Activated CD8-positive, alpha-beta T cell treated with anti-CD3 and anti-CD28 coated beads, Interleukin-2, amount 10 ng/mL, durations not matched to agents 7 days and 5 days (primary cell): Measurements from ENCODE around the gene ARPC3. TPM values are rescaled to one million over a fixed set of nuclear protein-coding genes. Genes with fewer than 3 reads are reported as not detected.
"Not testable (repeated sequence)": the region's sequence is repeated elsewhere in the genome, so short reads cannot be mapped to it uniquely, and the experiment has no call there.

Experiments
- ATAC-seq: fragments of 150-1000 bp; cut with Tn5 transposase; one replicate; pipeline ENCODE4 v1.10.0; 2021; ENCODE audit warnings: moderate library complexity
- CTCF ChIA-PET: fragments of 350-600 bp; sonication (Branson Sonifier 250); formaldehyde crosslinking; loops from one replicate; lab custom pipeline; 2021; ENCODE audit warnings: antibody characterized with exemption; lab: Charles Lee
- POLR2A ChIA-PET: fragments of 350-600 bp; sonication (Branson Sonifier 250); formaldehyde crosslinking; loops from one replicate; lab custom pipeline; 2021; ENCODE audit warnings: antibody characterized with exemption; lab: Charles Lee
- DNase-seq: peaks from one replicate; pipeline ENCODE4 v3.0.0-alpha.2; 2020
- H3K27ac Mint-ChIP-seq: one replicate; pipeline ENCODE4 v1.8.0; 2021; ENCODE audit warnings: mild to moderate bottlenecking, mixed read lengths
- H3K27me3 Mint-ChIP-seq: one replicate; pipeline ENCODE4 v1.8.0; 2021; ENCODE audit warnings: low read depth, mixed read lengths
- H3K36me3 Mint-ChIP-seq: one replicate; pipeline ENCODE4 v1.8.0; 2021; ENCODE audit warnings: low read depth, mixed read lengths
- H3K4me1 Mint-ChIP-seq: one replicate; pipeline ENCODE4 v1.8.0; 2021; ENCODE audit warnings: low read depth, mixed read lengths
- H3K4me3 Mint-ChIP-seq: one replicate; pipeline ENCODE4 v1.8.0; 2021; ENCODE audit warnings: mild to moderate bottlenecking, mixed read lengths
- H3K9me3 Mint-ChIP-seq: one replicate; pipeline ENCODE4 v1.8.0; 2022; ENCODE audit warnings: mixed read lengths; ENCODE audit not compliant: insufficient read depth
- total RNA-seq, 2 experiments: library from RNA; stranded (reverse); gene quantifications; one replicate each; pipeline ENCODE4 v1.2.3, GENCODE V29; 2021

The ARPC3 gene
- total RNA-seq, 2 experiments from 2014 or later = 437 to 458 TPM

GRCh38 chr12:110420644-110421043 lies 29.5 kb downstream of the ARPC3 start:
- H3K4me3 Mint-ChIP-seq, H3K4me1 Mint-ChIP-seq, ATAC-seq, H3K9me3 Mint-ChIP-seq, DNase-seq, H3K36me3 Mint-ChIP-seq, CTCF ChIA-PET, H3K27ac Mint-ChIP-seq: not testable (repeated sequence)
- peaks cover 25% of the 10 kb centered on the region for H3K27me3 Mint-ChIP-seq
- POLR2A ChIA-PET = interaction anchor here (0.6 kb wide), 1 partner anchor 273 kb away, joined by 5 read pairs; no protein-coding TSS in a partner anchor

GRCh38 chr12:110417113-110417512 lies 33.0 kb downstream of the ARPC3 start:
- H3K4me3 Mint-ChIP-seq, ATAC-seq, DNase-seq, H3K36me3 Mint-ChIP-seq, POLR2A ChIA-PET, H3K4me1 Mint-ChIP-seq, H3K27ac Mint-ChIP-seq, H3K9me3 Mint-ChIP-seq: not testable (repeated sequence)
- CTCF ChIA-PET = interaction anchor here (1.3 to 3.8 kb wide), 2 partner anchors 14 to 170 kb away, joined by 3 to 16 read pairs; no protein-coding TSS in a partner anchor
- H3K27me3 Mint-ChIP-seq = peaks cover 15% of the 10 kb centered on the region

- not testable (repeated sequence) for H3K9me3 Mint-ChIP-seq
These were observed 40.1 kb downstream of the ARPC3 start for GRCh38 chr12:110410086-110410485.

GRCh38 chr12:110405126-110405662 lies 44.9 kb downstream of the ARPC3 start:
- DNase-seq, H3K9me3 Mint-ChIP-seq, ATAC-seq, POLR2A ChIA-PET, H3K27ac Mint-ChIP-seq, H3K27me3 Mint-ChIP-seq, H3K4me3 Mint-ChIP-seq: not testable (repeated sequence)
- Mint-ChIP-seq H3K4me1 (peaks cover 23% of the 10 kb centered on the region), H3K36me3 (peaks cover 12% of the 10 kb centered on the region)
- CTCF ChIA-PET = interaction anchor here (2.8 kb wide), 1 partner anchor 26 kb away, joined by 14 read pairs; no protein-coding TSS in a partner anchor

More at GRCh38 chr12:110410086-110410485, 40.1 kb downstream of the ARPC3 start:
- H3K4me3 Mint-ChIP-seq, H3K27ac Mint-ChIP-seq, DNase-seq, H3K27me3 Mint-ChIP-seq, CTCF ChIA-PET, ATAC-seq, H3K4me1 Mint-ChIP-seq, H3K36me3 Mint-ChIP-seq, POLR2A ChIA-PET: not testable (repeated sequence)

GRCh38 chr12:110403976-110404682 lies 46.0 kb downstream of the ARPC3 start:
- CTCF ChIA-PET = interaction anchor here (1.7 to 2.8 kb wide), 2 partner anchors 27 kb away, joined by 10 to 14 read pairs; no protein-coding TSS in a partner anchor
- peaks cover 19% of the 10 kb centered on the region for H3K36me3 Mint-ChIP-seq
- H3K27me3 Mint-ChIP-seq = no peaks in the 10 kb centered on the region
- peak overlapping the region; percentile 97 for H3K4me3 Mint-ChIP-seq
- H3K4me1 Mint-ChIP-seq = peaks cover 27% of the 10 kb centered on the region
- H3K9me3 Mint-ChIP-seq = no peaks in the 10 kb centered on the region
- peak overlapping the region; percentile 99 for H3K27ac Mint-ChIP-seq
- DNase-seq (peak; percentile 84), ATAC-seq (peak; percentile 69)
- POLR2A ChIA-PET = interaction anchor here (1.4 kb wide), 1 partner anchor 46 kb away, joined by 5 read pairs; the partner anchor contains the start of gene ARPC3

GRCh38 chr12:110403146-110403975 lies 46.8 kb downstream of the ARPC3 start, which contains the start of gene ANAPC7:
Gene ANAPC7 (minus strand): TSS chr12:110403708. CDS start chr12:110403627, 81 bp downstream.
- Mint-ChIP-seq H3K9me3 (no peaks in the 10 kb centered on the region), H3K4me3 (peak within 1 kb of the TSS; percentile 97), H3K27me3 (no peaks in the 10 kb centered on the region), H3K27ac (peak within 1 kb of the TSS; percentile 99), H3K36me3 (peaks cover 19% of the 10 kb centered on the region), H3K4me1 (peaks cover 27% of the 10 kb centered on the region)
- CTCF ChIA-PET = interaction anchor here (1.7 kb wide), 1 partner anchor 28 kb away, joined by 10 read pairs; no protein-coding TSS in a partner anchor
- ATAC-seq = peak; percentile 90
- POLR2A ChIA-PET = interaction anchor here (0.9 to 1.4 kb wide), 2 partner anchors 28 to 47 kb away, joined by 3 to 5 read pairs; partner anchors contain the start of gene ARPC3
- DNase-seq = peak; percentile 90

Other genes starting within 250 kb of the ARPC3 start
- gene ATP2A2, start 169.1 kb downstream of the ARPC3 start, total RNA-seq = 100 to 1,000 TPM; 130 to 132 TPM
- gene ANAPC7, start 46.6 kb downstream of the ARPC3 start, total RNA-seq = 10 to 100 TPM; 53.0 to 64.3 TPM
- gene GPN3, start 17.9 kb upstream of the ARPC3 start, total RNA-seq = 10 to 100 TPM; 26.2 to 33.0 TPM
- gene FAM216A, start 18.5 kb upstream of the ARPC3 start, total RNA-seq = 10 to 100 TPM; 20.5 to 22.9 TPM
- 100 to 1,000 TPM; 126 to 128 TPM for gene VPS29, start 51.8 kb upstream of the ARPC3 start, total RNA-seq
- 1 to 10 TPM in 1 of 2 experiments, under 1 TPM in 1; 0.68 to 2.3 TPM for gene RAD9B, start 52.0 kb upstream of the ARPC3 start, total RNA-seq
- 10 to 100 TPM; 24.4 to 26.8 TPM for gene PPTC7, start 133.0 kb upstream of the ARPC3 start, total RNA-seq
- 1 to 10 TPM; 5.9 to 7.9 TPM for gene TCTN1, start 163.8 kb upstream of the ARPC3 start, total RNA-seq
- 10 to 100 TPM; 28.6 to 30.8 TPM for gene HVCN1, start 238.8 kb upstream of the ARPC3 start, total RNA-seq